Brain microvascular endothelial cell (primary cell): ENCODE measurements around the gene GRIA1.
A peak's percentile ranks its signal among the peaks of the same experiment; 100 is the strongest.

Experiments
- DNase-seq: peaks from one replicate; pipeline ENCODE4 v3.0.0-alpha.2; 2020
- H3K27ac ChIP-seq: fragments of 250-450 bp; sonication (Bioruptor Pico); 2 replicates; pipeline ENCODE4 v1.5.1; 2020; ENCODE audit warnings: mild to moderate bottlenecking, moderate library complexity
- H3K27me3 ChIP-seq: fragments of 250-450 bp; sonication (Bioruptor Pico); replicated peaks from 2 replicates; pipeline ENCODE4 v1.5.1; 2020; ENCODE audit warnings: mild to moderate bottlenecking
- H3K36me3 ChIP-seq: fragments of 250-450 bp; sonication (Bioruptor Pico); replicated peaks from 2 replicates; pipeline ENCODE4 v1.5.1; 2020; ENCODE audit warnings: mild to moderate bottlenecking
- H3K4me3 ChIP-seq: 2 replicates; pipeline ENCODE4 v1.5.1; 2011; ENCODE audit warnings: low read depth, mild to moderate bottlenecking, control low read depth, low read length, moderate library complexity
- in situ Hi-C: cut with HindIII; loops from 2 replicates; pipeline ENCODE4 v1.10.0; 2017; ENCODE audit warnings: low sequenced_read_pairs, low pct_ligation_motif_present
- TF ChIP-seq, protein P1 (sequence below): IDR thresholded peaks from 2 replicates; pipeline ENCODE4 v1.5.1; 2011; ENCODE audit warnings: low read depth, mild to moderate bottlenecking, moderate library complexity, low read length, control low read depth, inconsistent platforms; ENCODE audit errors: missing control alignments

GRIA1 gene

DNA sequence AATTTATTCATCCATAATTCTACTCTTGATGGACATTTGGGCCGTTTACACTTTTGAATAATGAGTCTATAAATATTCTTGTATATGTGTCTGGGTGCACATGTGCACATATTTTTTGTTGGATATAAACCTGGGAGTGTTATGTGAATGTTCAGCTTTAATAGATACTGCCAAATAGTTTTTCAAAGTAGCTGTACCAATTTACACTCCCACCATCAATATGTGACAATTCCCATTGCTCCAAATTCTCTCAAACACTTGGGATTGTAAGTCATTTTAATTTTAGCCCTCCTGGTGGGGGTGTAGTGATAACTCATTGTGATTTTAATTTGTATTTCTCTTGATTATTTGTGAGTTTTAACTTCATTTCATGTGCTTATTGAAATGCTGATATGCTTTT is 114.9 kb downstream of the GRIA1 start:
- DNase-seq, result no peak
- Histone ChIP-seq H3K27me3 (no peaks in the 10 kb centered on the region), H3K27ac (no peak overlapping the region), H3K36me3 (no peaks in the 10 kb centered on the region), H3K4me3 (no peak overlapping the region)
- TF ChIP-seq, protein P1, sequence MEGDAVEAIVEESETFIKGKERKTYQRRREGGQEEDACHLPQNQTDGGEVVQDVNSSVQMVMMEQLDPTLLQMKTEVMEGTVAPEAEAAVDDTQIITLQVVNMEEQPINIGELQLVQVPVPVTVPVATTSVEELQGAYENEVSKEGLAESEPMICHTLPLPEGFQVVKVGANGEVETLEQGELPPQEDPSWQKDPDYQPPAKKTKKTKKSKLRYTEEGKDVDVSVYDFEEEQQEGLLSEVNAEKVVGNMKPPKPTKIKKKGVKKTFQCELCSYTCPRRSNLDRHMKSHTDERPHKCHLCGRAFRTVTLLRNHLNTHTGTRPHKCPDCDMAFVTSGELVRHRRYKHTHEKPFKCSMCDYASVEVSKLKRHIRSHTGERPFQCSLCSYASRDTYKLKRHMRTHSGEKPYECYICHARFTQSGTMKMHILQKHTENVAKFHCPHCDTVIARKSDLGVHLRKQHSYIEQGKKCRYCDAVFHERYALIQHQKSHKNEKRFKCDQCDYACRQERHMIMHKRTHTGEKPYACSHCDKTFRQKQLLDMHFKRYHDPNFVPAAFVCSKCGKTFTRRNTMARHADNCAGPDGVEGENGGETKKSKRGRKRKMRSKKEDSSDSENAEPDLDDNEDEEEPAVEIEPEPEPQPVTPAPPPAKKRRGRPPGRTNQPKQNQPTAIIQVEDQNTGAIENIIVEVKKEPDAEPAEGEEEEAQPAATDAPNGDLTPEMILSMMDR, result no peak
- in situ Hi-C loops, result no loop called here

DNA sequence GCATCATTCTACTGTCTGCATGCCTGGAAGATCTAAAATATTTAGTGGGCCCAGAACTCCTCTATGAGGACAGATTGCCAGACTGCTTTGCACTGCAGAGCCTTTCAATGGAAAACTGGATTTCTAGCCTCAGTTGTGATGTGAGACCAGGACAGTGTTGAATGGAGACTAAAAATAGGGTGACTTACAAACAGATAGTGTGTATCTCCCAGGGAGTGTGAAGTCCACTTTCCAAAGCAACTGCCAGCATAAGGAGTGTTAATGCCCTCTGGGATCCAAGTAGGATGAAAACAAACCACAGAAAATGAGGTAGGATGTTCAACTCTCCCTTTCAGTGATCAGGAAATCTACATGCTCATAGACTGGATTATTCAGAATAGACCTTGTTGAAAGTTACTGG is 119.5 kb downstream of the GRIA1 start:
- no peak overlapping the region for H3K27ac ChIP-seq
- H3K27me3 ChIP-seq, result no peaks in the 10 kb centered on the region
- no peak overlapping the region for H3K4me3 ChIP-seq
- no peak for DNase-seq
- in situ Hi-C loops, result no loop called here
- no peaks in the 10 kb centered on the region for H3K36me3 ChIP-seq
- TF ChIP-seq, protein P1, result no peak

DNA sequence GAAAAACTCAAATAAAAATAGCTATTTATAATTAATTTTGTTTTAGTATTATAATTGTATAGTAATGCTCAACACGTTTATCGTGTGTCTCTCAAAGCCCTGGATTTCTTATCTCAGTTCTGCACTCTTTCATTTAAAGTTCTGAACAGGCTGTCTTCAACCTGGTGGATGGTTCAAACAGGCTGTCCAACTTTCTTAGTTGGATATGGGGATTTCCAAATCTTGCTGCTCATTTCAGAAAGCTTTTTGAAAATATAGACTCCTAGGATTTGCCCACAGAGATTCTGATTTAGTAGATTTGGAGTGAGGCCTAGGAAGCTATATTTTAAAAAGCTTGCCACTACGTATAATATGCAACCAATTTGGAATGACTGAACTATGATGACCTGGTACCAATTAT is 120.3 kb downstream of the GRIA1 start:
- no peaks in the 10 kb centered on the region for H3K27me3 ChIP-seq
- no peak for DNase-seq
- TF ChIP-seq, protein P1, result no peak
- no peak overlapping the region for H3K27ac ChIP-seq
- no peak overlapping the region for H3K4me3 ChIP-seq
- no peaks in the 10 kb centered on the region for H3K36me3 ChIP-seq
- in situ Hi-C loops, result no loop called here

DNA sequence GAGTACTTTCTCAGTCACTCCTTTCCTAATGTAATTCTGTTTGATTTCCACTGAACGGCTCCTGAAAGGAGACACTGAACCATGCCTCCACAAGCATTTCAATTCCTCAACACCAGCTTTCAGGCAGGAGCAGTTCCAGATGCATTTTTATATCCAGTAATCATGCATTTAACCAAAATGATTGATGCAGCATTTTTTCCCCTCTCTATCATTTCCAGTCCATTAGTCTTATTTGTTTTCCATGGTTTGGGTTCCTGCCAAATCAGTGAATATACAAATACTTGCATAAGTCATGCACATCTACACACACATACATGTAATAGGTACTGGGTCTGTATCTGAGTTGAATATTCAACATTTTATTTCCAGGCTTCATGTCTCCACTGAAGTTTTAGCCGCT is 122.7 kb downstream of the GRIA1 start:
- in situ Hi-C loops, result no loop called here
- no peak overlapping the region for H3K4me3 ChIP-seq
- H3K36me3 ChIP-seq, result no peaks in the 10 kb centered on the region
- H3K27ac ChIP-seq, result no peak overlapping the region
- DNase-seq, result no peak
- TF ChIP-seq, protein P1, result no peak
- no peaks in the 10 kb centered on the region for H3K27me3 ChIP-seq

DNA sequence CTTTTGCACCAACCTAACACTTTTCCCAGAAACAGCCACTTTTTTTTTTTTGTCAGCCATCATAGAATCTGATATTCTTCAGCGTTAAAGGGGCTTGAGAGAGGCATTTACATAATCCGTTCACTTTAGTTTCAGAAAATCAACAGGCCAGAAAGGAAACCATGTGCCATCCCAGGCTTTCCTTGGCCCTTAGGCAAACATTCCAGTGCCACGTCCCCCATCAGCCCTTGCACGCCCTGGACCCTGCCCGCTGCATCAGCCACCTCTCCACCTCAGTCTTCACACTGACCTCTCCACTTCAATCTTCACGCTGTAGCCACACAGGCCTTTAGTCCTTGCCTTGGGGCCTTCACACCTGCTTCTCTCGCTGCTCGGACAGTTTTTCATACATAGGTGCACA is 123.2 kb downstream of the GRIA1 start:
- no peak for DNase-seq
- Histone ChIP-seq H3K4me3 (no peak overlapping the region), H3K27me3 (no peaks in the 10 kb centered on the region), H3K36me3 (no peaks in the 10 kb centered on the region), H3K27ac (no peak overlapping the region)
- TF ChIP-seq, protein P1, result no peak
- in situ Hi-C loops, result no loop called here

DNA sequence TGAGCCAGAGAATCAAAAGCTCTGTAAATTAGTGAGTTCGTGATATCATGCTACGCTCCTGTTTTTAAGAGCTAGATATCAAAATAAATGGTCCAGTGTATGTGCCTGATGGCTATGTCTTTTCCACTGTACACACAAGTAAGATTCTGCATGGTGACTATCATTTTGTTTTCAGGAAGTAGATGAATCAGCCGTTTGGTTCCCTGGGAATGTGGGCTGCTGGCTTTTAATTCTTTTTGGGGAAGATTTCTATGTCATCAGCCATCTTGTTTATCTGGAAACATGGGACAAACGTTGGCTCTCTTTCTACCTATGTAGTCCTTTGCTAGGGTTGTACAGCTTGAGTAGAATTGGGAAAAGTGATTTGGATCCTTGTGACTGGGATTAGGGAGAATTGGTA is 126.7 kb downstream of the GRIA1 start:
- TF ChIP-seq, protein P1, result no peak
- DNase-seq, result peak; percentile 45
- Histone ChIP-seq H3K36me3 (no peaks in the 10 kb centered on the region), H3K4me3 (no peak overlapping the region), H3K27ac (peak overlapping the region; percentile 26), H3K27me3 (no peaks in the 10 kb centered on the region)
- in situ Hi-C loops, result no loop called here
